ENCODE results near the gene PASD1. TPM values are rescaled to one million over a fixed set of nuclear protein-coding genes. Genes with fewer than 3 reads are reported as not detected.

PASD1 gene
- total RNA-seq, 1 donor = not detected

DNA sequence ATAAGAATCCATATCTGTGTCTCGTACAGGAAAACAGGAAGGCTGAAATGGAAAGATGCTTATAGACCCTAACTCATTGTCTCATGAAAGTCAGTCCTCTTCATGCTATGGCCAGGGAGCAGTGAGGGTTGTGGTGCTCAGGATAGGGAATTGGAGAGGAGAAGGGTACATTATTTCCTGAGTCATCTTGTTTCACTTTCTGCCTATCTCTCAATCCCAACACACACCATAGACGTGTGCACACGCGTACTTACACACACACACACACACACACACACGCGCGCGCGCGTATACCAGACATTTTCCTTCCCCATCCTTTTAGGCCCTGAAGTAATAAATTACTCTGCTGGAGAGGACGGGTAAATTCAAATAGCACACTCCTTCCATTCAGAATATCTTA, 78.1 kb downstream of the PASD1 start:
- Histone ChIP-seq H3K4me1 (ENCODE audit: insufficient read depth, low read length) (no peaks in the 10 kb centered on the region), H3K36me3 (ENCODE audit: insufficient read depth, low read length) (no peaks in the 10 kb centered on the region), H2AFZ (ENCODE audit: low read length) (no peak overlapping the region), H3K9me3 (ENCODE audit: low read depth, low read length) (no peaks in the 10 kb centered on the region), H3K4me3 (ENCODE audit: insufficient read depth, low read length) (no peak overlapping the region), H3K27ac (ENCODE audit: low read depth, low read length) (no peak overlapping the region), H4K20me1 (ENCODE audit: insufficient read depth, low read length) (no peaks in the 10 kb centered on the region), H3K4me2 (ENCODE audit: insufficient read depth, low read length) (no peak overlapping the region), H3K79me2 (ENCODE audit: insufficient read depth, low read length) (no peaks in the 10 kb centered on the region), H3K27me3 (ENCODE audit: insufficient read depth, low read length) (no peaks in the 10 kb centered on the region)
- DNase-seq (ENCODE audit: insufficient read length, low spot score, missing footprints) = no peak
- TF ChIP-seq, protein P1, sequence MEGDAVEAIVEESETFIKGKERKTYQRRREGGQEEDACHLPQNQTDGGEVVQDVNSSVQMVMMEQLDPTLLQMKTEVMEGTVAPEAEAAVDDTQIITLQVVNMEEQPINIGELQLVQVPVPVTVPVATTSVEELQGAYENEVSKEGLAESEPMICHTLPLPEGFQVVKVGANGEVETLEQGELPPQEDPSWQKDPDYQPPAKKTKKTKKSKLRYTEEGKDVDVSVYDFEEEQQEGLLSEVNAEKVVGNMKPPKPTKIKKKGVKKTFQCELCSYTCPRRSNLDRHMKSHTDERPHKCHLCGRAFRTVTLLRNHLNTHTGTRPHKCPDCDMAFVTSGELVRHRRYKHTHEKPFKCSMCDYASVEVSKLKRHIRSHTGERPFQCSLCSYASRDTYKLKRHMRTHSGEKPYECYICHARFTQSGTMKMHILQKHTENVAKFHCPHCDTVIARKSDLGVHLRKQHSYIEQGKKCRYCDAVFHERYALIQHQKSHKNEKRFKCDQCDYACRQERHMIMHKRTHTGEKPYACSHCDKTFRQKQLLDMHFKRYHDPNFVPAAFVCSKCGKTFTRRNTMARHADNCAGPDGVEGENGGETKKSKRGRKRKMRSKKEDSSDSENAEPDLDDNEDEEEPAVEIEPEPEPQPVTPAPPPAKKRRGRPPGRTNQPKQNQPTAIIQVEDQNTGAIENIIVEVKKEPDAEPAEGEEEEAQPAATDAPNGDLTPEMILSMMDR (IDR thresholded peaks at IDR 0.05; ENCODE audit: extremely low read depth, low read depth, low read length) = no peak

- Histone ChIP-seq H3K27ac (ENCODE audit: low read depth, low read length) (no peak overlapping the region), H3K4me2 (ENCODE audit: insufficient read depth, low read length) (no peak overlapping the region), H4K20me1 (ENCODE audit: insufficient read depth, low read length) (no peaks in the 10 kb centered on the region), H3K9me3 (ENCODE audit: low read depth, low read length) (no peaks in the 10 kb centered on the region), H3K4me3 (ENCODE audit: insufficient read depth, low read length) (no peak overlapping the region), H3K79me2 (ENCODE audit: insufficient read depth, low read length) (no peaks in the 10 kb centered on the region), H2AFZ (ENCODE audit: low read length) (no peak overlapping the region), H3K4me1 (ENCODE audit: insufficient read depth, low read length) (no peaks in the 10 kb centered on the region), H3K36me3 (ENCODE audit: insufficient read depth, low read length) (no peaks in the 10 kb centered on the region), H3K27me3 (ENCODE audit: insufficient read depth, low read length) (no peaks in the 10 kb centered on the region)
- TF ChIP-seq, protein P1 (IDR thresholded peaks at IDR 0.05; ENCODE audit: extremely low read depth, low read depth, low read length) = no peak
- DNase-seq (ENCODE audit: insufficient read length, low spot score, missing footprints) = no peak
Observed at GRCh38 chrX:151675121-151675746, 111.8 kb downstream of the PASD1 start.

DNA sequence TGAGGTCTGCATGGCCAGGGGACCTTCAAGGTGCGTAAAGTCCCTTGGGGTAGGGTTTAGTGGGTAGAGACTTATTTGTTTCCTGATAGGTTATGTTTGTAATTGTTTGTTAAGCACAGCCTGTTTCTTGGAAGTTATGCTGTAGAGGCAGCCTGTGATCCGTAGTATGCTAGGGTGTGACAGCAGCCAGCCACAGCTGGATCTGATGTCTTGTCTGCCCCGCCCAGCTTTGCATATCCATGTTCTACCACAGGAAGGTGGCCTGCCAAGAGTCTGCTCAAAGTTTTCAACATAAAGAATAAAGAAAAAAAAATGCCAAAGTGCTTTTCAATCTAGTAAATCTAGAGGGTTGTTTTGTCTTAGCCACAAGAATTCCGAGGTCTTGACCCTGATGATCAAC, 112.7 kb downstream of the PASD1 start:
- TF ChIP-seq, protein P1 (IDR thresholded peaks at IDR 0.05; ENCODE audit: extremely low read depth, low read depth, low read length) = no peak
- H2AFZ ChIP-seq (ENCODE audit: low read length) = no peak overlapping the region
- no peaks in the 10 kb centered on the region for H3K9me3 ChIP-seq (ENCODE audit: low read depth, low read length)
- H3K27ac ChIP-seq (ENCODE audit: low read depth, low read length) = no peak overlapping the region
- H3K36me3 ChIP-seq (ENCODE audit: insufficient read depth, low read length) = no peaks in the 10 kb centered on the region
- no peak overlapping the region for H3K4me2 ChIP-seq (ENCODE audit: insufficient read depth, low read length)
- H4K20me1 ChIP-seq (ENCODE audit: insufficient read depth, low read length) = no peaks in the 10 kb centered on the region
- H3K4me1 ChIP-seq (ENCODE audit: insufficient read depth, low read length) = no peaks in the 10 kb centered on the region
- no peak overlapping the region for H3K4me3 ChIP-seq (ENCODE audit: insufficient read depth, low read length)
- H3K79me2 ChIP-seq (ENCODE audit: insufficient read depth, low read length) = no peaks in the 10 kb centered on the region
- DNase-seq (ENCODE audit: insufficient read length, low spot score, missing footprints) = no peak
- H3K27me3 ChIP-seq (ENCODE audit: insufficient read depth, low read length) = no peaks in the 10 kb centered on the region

DNA sequence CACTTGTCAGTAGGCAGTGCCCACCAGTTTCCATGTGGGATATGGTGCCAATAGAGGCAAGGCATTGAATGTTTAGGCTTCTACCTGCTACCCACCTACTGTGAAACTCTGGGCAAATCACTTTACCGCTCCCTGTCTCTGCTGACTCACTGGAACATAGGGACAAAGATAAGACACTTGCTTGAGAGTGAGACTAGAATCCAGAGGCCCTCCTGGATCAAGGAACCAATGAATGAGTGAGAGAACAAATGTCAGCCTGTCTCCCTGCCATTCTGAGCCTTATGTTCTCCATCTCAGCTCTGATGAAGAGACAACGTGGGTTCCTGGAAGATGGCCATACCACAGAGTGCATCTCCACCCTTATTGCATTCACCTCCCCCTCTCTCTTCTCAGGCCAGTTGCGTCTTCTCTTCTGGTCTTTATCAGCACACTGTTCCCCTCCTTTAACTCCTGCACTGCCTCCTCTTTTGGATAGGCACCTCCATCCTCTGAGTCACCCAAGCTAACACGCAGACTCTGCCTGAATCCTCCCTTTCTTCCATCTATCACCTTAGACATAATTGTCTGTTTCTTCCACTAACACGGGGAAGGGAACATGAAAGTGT, 116.4 kb downstream of the PASD1 start:
- Histone ChIP-seq H3K4me2 (ENCODE audit: insufficient read depth, low read length) (no peak overlapping the region), H3K27ac (ENCODE audit: low read depth, low read length) (no peak overlapping the region), H3K4me1 (ENCODE audit: insufficient read depth, low read length) (no peaks in the 10 kb centered on the region), H3K36me3 (ENCODE audit: insufficient read depth, low read length) (no peaks in the 10 kb centered on the region), H2AFZ (ENCODE audit: low read length) (no peak overlapping the region), H3K4me3 (ENCODE audit: insufficient read depth, low read length) (no peak overlapping the region), H3K79me2 (ENCODE audit: insufficient read depth, low read length) (no peaks in the 10 kb centered on the region), H4K20me1 (ENCODE audit: insufficient read depth, low read length) (no peaks in the 10 kb centered on the region), H3K9me3 (ENCODE audit: low read depth, low read length) (no peaks in the 10 kb centered on the region), H3K27me3 (ENCODE audit: insufficient read depth, low read length) (no peaks in the 10 kb centered on the region)
- TF ChIP-seq, protein P1 (IDR thresholded peaks at IDR 0.05; ENCODE audit: extremely low read depth, low read depth, low read length) = no peak
- no peak for DNase-seq (ENCODE audit: insufficient read length, low spot score, missing footprints)
